GM23338 (cell line): Measurements from ENCODE around the gene METRN. TPM values are rescaled to one million over a fixed set of nuclear protein-coding genes. Genes with fewer than 3 reads are reported as not detected.

Experiments used
- ATAC-seq: fragments of 200-7000 bp; cut with Tn5 transposase; 3 replicates; pipeline ENCODE4 v1.9.1; 2020
- DNase-seq: peaks from one replicate; pipeline ENCODE4 v3.0.0-alpha.2; 2015; ENCODE audit warnings: low spot score
- H2AFZ ChIP-seq: fragments of 200-600 bp; sonication (generic); 2 replicates; pipeline ENCODE4 v1.8.0; 2016; ENCODE audit warnings: antibody characterized with exemption, mild to moderate bottlenecking, moderate library complexity
- H3F3A ChIP-seq: fragments of 200-600 bp; sonication (generic); replicated peaks from 2 replicates; pipeline ENCODE4 v1.8.0; 2017; ENCODE audit warnings: antibody characterized with exemption, mixed run types, low read depth
- H3K27ac ChIP-seq: fragments of 200-600 bp; sonication (generic); 2 replicates; pipeline ENCODE4 v1.6.1; 2016; ENCODE audit warnings: low read depth
- H3K27me3 ChIP-seq: fragments of 200-600 bp; sonication (generic); 2 replicates; pipeline ENCODE4 v1.8.0; 2016; ENCODE audit warnings: mild to moderate bottlenecking, mixed run types, moderate library complexity; ENCODE audit not compliant: insufficient read depth
- H3K36me3 ChIP-seq: fragments of 200-600 bp; sonication (generic); 2 replicates; pipeline ENCODE4 v1.8.0; 2016; ENCODE audit warnings: mild to moderate bottlenecking; ENCODE audit not compliant: insufficient read depth
- H3K4me1 ChIP-seq: fragments of 200-600 bp; sonication (generic); 2 replicates; pipeline ENCODE4 v1.8.0; 2016; ENCODE audit warnings: mild to moderate bottlenecking, moderate library complexity; ENCODE audit not compliant: insufficient read depth
- H3K4me2 ChIP-seq: fragments of 200-600 bp; sonication (generic); 2 replicates; pipeline ENCODE4 v1.7.1; 2017; ENCODE audit warnings: mixed run types
- H3K4me3 ChIP-seq: fragments of 200-600 bp; sonication (generic); 2 replicates; pipeline ENCODE4 v1.6.1; 2016; ENCODE audit warnings: mixed run types
- H3K79me2 ChIP-seq: fragments of 200-600 bp; sonication (generic); replicated peaks from 2 replicates; pipeline ENCODE4 v1.8.0; 2017; ENCODE audit warnings: mild to moderate bottlenecking; ENCODE audit not compliant: insufficient read depth
- H3K9me2 ChIP-seq: fragments of 200-600 bp; sonication (generic); 2 replicates; pipeline ENCODE4 v1.8.0; 2017; ENCODE audit not compliant: insufficient read depth
- H4K20me1 ChIP-seq: fragments of 200-600 bp; sonication (generic); replicated peaks from 2 replicates; pipeline ENCODE4 v1.8.0; 2017; ENCODE audit warnings: mild to moderate bottlenecking; ENCODE audit not compliant: insufficient read depth
- H3K27ac Mint-ChIP-seq: 2 replicates; pipeline ENCODE4 v1.8.0; 2020; ENCODE audit warnings: inconsistent platforms, mild to moderate bottlenecking, moderate library complexity, mixed read lengths
- H3K27me3 Mint-ChIP-seq: 3 replicates; pipeline ENCODE4 v1.8.0; 2022; ENCODE audit warnings: low read depth, mild to moderate bottlenecking, moderate library complexity, mixed read lengths, inconsistent platforms; ENCODE audit not compliant: insufficient read depth, poor library complexity
- H3K36me3 Mint-ChIP-seq: 3 replicates; pipeline ENCODE4 v1.8.0; 2021; ENCODE audit warnings: low read depth, mild to moderate bottlenecking, inconsistent platforms, moderate library complexity, mixed read lengths
- H3K4me1 Mint-ChIP-seq: 3 replicates; pipeline ENCODE4 v1.8.0; 2020; ENCODE audit warnings: mild to moderate bottlenecking, inconsistent platforms, mixed read lengths
- H3K4me3 Mint-ChIP-seq: 3 replicates; pipeline ENCODE4 v1.8.0; 2021; ENCODE audit warnings: moderate library complexity, mild to moderate bottlenecking, inconsistent platforms, mixed read lengths
- H3K9me3 Mint-ChIP-seq: 3 replicates; pipeline ENCODE4 v1.8.0; 2020; ENCODE audit warnings: moderate library complexity, mild to moderate bottlenecking, inconsistent platforms, mixed read lengths
- NANOG ChIP-seq: IDR thresholded peaks from 2 replicates; pipeline ENCODE4 v1.6.1; 2016; ENCODE audit warnings: antibody characterized with exemption, borderline replicate concordance
- POLR2AphosphoS5 ChIP-seq: IDR thresholded peaks from 2 replicates; pipeline ENCODE4 v1.6.1; 2016; ENCODE audit warnings: antibody characterized with exemption, low read depth
- STAT1 ChIP-seq: IDR thresholded peaks from one replicate; pipeline ENCODE4 v1.6.1; 2016; ENCODE audit warnings: antibody characterized with exemption; ENCODE audit not compliant: unreplicated experiment
- ZNF331 ChIP-seq: fragments of 250-450 bp; sonication (Bioruptor Pico); IDR thresholded peaks from 2 replicates; pipeline ENCODE4 v1.5.0; 2020; ENCODE audit warnings: low read depth, mild to moderate bottlenecking, moderate library complexity
- polyA plus RNA-seq: library from polyadenylated mRNA; unstranded; fragments of >200 nt; fragmentation: Nextera tagmentation; extraction: Ambion mirVana; gene quantifications from 2 replicates; pipeline ENCODE4 v1.2.1, GENCODE V29; 2016
- total RNA-seq: library from RNA; depleted of rRNA; stranded (reverse); fragments of >200 nt; shearing (Covaris generic); gene quantifications from 2 replicates; pipeline ENCODE4 v1.2.3, GENCODE V29; 2014
- TF ChIP-seq, protein P1 (sequence below): fragments of 250-450 bp; sonication (Bioruptor Pico); IDR thresholded peaks from 2 replicates; pipeline ENCODE4 v1.5.0; 2020; ENCODE audit warnings: mild to moderate bottlenecking, moderate library complexity
- TF ChIP-seq, protein P2 (sequence below), 2 experiments: fragments of 200-600 bp in 1 of 2; sonication (generic) in 1 of 2; conservative IDR thresholded peaks; 2 replicates each; pipeline versions ENCODE4 v1.5.1 to v1.6.1; 2016 to 2017; ENCODE audit warnings: antibody characterized with exemption in 2 of 2, low read depth in 2 of 2, mild to moderate bottlenecking in 2 of 2, moderate library complexity in 1 of 2

Gene METRN
- total and polyA plus RNA-seq, 2 experiments from 2014 or later = 18.7 to 33.0 TPM

DNA sequence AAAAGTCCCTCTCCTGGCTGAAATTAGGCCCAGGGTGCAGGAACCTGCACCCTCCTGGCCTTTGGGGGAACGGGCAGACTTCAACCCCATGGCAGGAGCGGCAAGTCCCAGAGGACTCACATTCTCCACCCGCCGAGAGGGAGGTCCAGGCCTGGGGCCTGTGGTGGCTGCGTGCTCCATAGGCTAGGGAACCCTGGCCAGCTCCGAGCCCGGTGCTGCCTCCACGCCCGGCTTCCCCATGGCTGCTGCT, 11.2 kb downstream of the METRN start:
- no peaks in the 10 kb centered on the region for H3K4me1 ChIP-seq
- ATAC-seq (no peak), DNase-seq (no peak)
- H4K20me1 ChIP-seq = no peaks in the 10 kb centered on the region
- Mint-ChIP-seq H3K4me1 (no peaks in the 10 kb centered on the region), H3K27me3 (peaks cover 18% of the 10 kb centered on the region), H3K4me3 (peak overlapping the region; percentile 67; the same call in 1 of the 3 replicates), H3K27ac (no peak overlapping the region), H3K9me3 (no peaks in the 10 kb centered on the region), H3K36me3 (no peaks in the 10 kb centered on the region)
- TF ChIP-seq ZNF331 (no peak), NANOG (no peak), POLR2AphosphoS5 (no peak)
- TF ChIP-seq, protein P1, sequence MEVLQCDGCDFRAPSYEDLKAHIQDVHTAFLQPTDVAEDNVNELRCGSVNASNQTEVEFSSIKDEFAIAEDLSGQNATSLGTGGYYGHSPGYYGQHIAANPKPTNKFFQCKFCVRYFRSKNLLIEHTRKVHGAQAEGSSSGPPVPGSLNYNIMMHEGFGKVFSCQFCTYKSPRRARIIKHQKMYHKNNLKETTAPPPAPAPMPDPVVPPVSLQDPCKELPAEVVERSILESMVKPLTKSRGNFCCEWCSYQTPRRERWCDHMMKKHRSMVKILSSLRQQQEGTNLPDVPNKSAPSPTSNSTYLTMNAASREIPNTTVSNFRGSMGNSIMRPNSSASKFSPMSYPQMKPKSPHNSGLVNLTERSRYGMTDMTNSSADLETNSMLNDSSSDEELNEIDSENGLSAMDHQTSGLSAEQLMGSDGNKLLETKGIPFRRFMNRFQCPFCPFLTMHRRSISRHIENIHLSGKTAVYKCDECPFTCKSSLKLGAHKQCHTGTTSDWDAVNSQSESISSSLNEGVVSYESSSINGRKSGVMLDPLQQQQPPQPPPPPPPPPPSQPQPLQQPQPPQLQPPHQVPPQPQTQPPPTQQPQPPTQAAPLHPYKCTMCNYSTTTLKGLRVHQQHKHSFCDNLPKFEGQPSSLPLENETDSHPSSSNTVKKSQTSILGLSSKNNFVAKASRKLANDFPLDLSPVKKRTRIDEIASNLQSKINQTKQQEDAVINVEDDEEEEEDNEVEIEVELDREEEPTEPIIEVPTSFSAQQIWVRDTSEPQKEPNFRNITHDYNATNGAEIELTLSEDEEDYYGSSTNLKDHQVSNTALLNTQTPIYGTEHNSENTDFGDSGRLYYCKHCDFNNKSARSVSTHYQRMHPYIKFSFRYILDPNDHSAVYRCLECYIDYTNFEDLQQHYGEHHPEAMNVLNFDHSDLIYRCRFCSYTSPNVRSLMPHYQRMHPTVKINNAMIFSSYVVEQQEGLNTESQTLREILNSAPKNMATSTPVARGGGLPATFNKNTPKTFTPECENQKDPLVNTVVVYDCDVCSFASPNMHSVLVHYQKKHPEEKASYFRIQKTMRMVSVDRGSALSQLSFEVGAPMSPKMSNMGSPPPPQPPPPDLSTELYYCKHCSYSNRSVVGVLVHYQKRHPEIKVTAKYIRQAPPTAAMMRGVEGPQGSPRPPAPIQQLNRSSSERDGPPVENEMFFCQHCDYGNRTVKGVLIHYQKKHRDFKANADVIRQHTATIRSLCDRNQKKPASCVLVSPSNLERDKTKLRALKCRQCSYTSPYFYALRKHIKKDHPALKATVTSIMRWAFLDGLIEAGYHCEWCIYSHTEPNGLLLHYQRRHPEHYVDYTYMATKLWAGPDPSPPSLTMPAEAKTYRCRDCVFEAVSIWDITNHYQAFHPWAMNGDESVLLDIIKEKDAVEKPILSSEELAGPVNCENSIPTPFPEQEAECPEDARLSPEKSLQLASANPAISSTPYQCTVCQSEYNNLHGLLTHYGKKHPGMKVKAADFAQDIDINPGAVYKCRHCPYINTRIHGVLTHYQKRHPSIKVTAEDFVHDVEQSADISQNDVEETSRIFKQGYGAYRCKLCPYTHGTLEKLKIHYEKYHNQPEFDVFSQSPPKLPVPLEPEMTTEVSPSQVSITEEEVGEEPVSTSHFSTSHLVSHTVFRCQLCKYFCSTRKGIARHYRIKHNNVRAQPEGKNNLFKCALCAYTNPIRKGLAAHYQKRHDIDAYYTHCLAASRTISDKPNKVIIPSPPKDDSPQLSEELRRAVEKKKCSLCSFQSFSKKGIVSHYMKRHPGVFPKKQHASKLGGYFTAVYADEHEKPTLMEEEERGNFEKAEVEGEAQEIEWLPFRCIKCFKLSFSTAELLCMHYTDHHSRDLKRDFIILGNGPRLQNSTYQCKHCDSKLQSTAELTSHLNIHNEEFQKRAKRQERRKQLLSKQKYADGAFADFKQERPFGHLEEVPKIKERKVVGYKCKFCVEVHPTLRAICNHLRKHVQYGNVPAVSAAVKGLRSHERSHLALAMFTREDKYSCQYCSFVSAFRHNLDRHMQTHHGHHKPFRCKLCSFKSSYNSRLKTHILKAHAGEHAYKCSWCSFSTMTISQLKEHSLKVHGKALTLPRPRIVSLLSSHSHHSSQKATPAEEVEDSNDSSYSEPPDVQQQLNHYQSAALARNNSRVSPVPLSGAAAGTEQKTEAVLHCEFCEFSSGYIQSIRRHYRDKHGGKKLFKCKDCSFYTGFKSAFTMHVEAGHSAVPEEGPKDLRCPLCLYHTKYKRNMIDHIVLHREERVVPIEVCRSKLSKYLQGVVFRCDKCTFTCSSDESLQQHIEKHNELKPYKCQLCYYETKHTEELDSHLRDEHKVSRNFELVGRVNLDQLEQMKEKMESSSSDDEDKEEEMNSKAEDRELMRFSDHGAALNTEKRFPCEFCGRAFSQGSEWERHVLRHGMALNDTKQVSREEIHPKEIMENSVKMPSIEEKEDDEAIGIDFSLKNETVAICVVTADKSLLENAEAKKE = no peak
- peaks cover 12% of the 10 kb centered on the region for H3F3A ChIP-seq
- H3K9me2 ChIP-seq = no peaks in the 10 kb centered on the region
- no peak overlapping the region for H3K27ac ChIP-seq
- H3K4me2 ChIP-seq = peak overlapping the region; percentile 87
- H3K4me3 ChIP-seq = peak overlapping the region; percentile 71
- H3K79me2 ChIP-seq = no peaks in the 10 kb centered on the region
- peak overlapping the region; percentile 80; the same call in 1 of the 2 replicates for H2AFZ ChIP-seq
- H3K36me3 ChIP-seq = no peaks in the 10 kb centered on the region
- H3K27me3 ChIP-seq = peaks cover 14% of the 10 kb centered on the region; the same call in 1 of the 2 replicates

DNA sequence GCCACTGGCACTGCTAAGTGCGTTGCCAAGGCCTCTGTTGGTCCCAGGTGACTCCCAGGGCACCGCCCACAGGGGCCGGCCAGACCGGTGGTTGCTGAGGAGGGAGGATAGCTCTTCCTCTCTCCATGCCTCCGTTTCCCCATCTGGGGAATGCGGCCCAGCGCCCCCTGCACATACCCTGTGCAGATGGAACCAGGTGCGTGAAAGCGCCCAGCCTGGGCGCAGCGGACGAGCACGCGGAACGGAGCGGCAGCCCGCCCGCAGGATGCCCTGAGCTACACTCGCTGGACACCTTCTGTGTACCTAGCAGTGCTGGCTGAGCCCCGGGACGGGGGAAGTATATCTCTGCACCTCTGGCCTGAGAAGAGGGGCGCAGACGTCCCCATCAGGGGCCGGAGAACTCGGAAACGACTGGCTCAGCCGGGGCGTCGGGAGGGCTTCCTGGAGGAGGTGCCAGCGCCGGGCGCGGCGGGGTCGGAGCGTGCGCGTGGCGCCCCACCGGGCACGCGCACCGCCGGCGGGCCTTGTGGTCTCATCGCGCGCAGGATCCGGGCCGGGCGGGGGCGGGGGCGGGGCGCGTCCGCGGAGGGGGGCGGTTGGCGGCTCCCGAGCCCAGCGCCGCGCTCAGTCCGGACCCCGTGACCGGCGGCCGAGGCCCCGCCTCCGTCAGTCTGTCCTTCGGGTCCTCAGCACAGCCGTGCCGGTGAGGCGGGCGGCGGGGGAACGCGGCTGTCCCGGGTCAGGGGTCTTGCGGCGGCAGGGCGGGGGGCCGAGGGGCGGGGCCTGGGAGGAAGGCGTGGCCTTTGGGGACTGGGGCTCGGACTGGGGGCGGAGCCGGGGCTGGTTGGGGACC, 11.7 kb downstream of the METRN start, which contains the start of the genes CCDC78 and HAGHL:
Gene CCDC78 (minus strand): TSS at position 6 of the 853 bp plus-strand sequence. CDS start 76 bp downstream, outside the sequence.
Gene HAGHL (plus strand): TSS at position 669 of the 853 bp plus-strand sequence. CDS start 404 bp downstream, outside the sequence.
- Histone ChIP-seq H3K27ac (no peak within 1 kb of the TSS), H3K4me3 (peak within 1 kb of the TSS; percentile 71), H3K9me2 (no peaks in the 10 kb centered on the region), H3K4me1 (no peaks in the 10 kb centered on the region), H3K4me2 (peak within 1 kb of the TSS; percentile 87), H3F3A (peaks cover 12% of the 10 kb centered on the region), H2AFZ (peak within 1 kb of the TSS; percentile 80), H3K36me3 (no peaks in the 10 kb centered on the region), H3K79me2 (no peaks in the 10 kb centered on the region), H3K27me3 (peaks cover 14% of the 10 kb centered on the region; the same call in 1 of the 2 replicates), H4K20me1 (no peaks in the 10 kb centered on the region)
- peak; percentile 21 for ATAC-seq
- peak; percentile 82 for DNase-seq
- Mint-ChIP-seq H3K4me1 (no peaks in the 10 kb centered on the region), H3K4me3 (peak within 1 kb of the TSS; percentile 67), H3K27me3 (peaks cover 18% of the 10 kb centered on the region), H3K27ac (no peak within 1 kb of the TSS), H3K9me3 (no peaks in the 10 kb centered on the region), H3K36me3 (no peaks in the 10 kb centered on the region)
- TF ChIP-seq STAT1 (no peak), POLR2AphosphoS5 (peak; percentile 38), NANOG (no peak)
- TF ChIP-seq, protein P2, sequence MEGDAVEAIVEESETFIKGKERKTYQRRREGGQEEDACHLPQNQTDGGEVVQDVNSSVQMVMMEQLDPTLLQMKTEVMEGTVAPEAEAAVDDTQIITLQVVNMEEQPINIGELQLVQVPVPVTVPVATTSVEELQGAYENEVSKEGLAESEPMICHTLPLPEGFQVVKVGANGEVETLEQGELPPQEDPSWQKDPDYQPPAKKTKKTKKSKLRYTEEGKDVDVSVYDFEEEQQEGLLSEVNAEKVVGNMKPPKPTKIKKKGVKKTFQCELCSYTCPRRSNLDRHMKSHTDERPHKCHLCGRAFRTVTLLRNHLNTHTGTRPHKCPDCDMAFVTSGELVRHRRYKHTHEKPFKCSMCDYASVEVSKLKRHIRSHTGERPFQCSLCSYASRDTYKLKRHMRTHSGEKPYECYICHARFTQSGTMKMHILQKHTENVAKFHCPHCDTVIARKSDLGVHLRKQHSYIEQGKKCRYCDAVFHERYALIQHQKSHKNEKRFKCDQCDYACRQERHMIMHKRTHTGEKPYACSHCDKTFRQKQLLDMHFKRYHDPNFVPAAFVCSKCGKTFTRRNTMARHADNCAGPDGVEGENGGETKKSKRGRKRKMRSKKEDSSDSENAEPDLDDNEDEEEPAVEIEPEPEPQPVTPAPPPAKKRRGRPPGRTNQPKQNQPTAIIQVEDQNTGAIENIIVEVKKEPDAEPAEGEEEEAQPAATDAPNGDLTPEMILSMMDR (conservative IDR thresholded peaks at IDR 0.05; ENCODE audit: low read depth in 2 of 2) = peak in 1 of 2 experiments; percentile 6; a peak in 1 of 4 replicates
